ENCODE results near the gene WASHC4.

WASHC4 gene

GRCh38 chr12:105209091-105209490 is 101.6 kb downstream of the WASHC4 start:
- DNase-seq: no peak

DNA sequence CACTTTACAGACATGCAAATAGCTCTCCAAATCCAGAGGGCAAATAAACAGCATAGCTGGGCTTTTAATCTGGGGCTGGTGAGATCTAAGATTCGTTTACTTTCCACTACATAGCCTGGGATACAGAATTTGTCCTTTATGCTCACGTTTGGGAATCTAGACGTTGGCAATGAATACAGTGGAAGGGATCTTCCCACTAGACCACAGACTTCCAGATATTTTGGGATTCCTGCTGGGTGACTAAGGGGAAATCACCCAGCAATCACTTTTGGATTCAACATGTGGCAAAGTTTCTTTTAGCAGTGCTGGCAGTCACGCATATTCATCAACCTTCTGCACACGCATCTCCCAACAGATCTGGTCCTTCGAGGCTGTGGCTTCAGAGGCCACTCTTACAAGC is 104.9 kb downstream of the WASHC4 start:
- no peak for DNase-seq

GRCh38 chr12:105214148-105214547 is 106.6 kb downstream of the WASHC4 start:
- DNase-seq: no peak

GRCh38 chr12:105214670-105215375 is 107.3 kb downstream of the WASHC4 start:
- DNase-seq: no peak

- no peak for DNase-seq
These were observed 110.9 kb downstream of the WASHC4 start for GRCh38 chr12:105218434-105218833.
